OCI-LY7 (cell line): ENCODE measurements around the gene ROBO2.

Source experiments
- CTCF ChIP-seq: fragments of 200-600 bp; sonication (generic); conservative IDR thresholded peaks from 2 replicates; pipeline ENCODE4 v1.5.1; 2014; ENCODE audit warnings: mild to moderate bottlenecking, antibody characterized with exemption, low read length, moderate library complexity, mixed read lengths
- EZH2phosphoT487 ChIP-seq: fragments of 200-600 bp; sonication (generic); IDR thresholded peaks from 2 replicates; pipeline ENCODE4 v1.6.1; 2018; ENCODE audit warnings: low read depth, borderline replicate concordance, mild to moderate bottlenecking, mixed run types, antibody characterized with exemption, low read length, moderate library complexity, mixed read lengths

GRCh38 chr3:77296527-77296926 is 256.6 kb downstream of the ROBO2 start:
- TF ChIP-seq CTCF: no peak
- TF ChIP-seq EZH2phosphoT487: no peak
